Colonic mucosa (tissue), 4 donors: Measurements from ENCODE around the gene BRI3BP. TPM values are rescaled to one million over a fixed set of nuclear protein-coding genes. Genes with fewer than 3 reads are reported as not detected.
A peak's percentile ranks its signal among the peaks of the same experiment; 100 is the strongest.
"Not testable (repeated sequence)": the region's sequence is repeated elsewhere in the genome, so short reads cannot be mapped to it uniquely, and the experiment has no call there.

Experiments used
- DNase-seq: peaks from one replicate; pipeline ENCODE4 v3.0.0-alpha.2; 2020
- H3K27ac ChIP-seq: fragments of 200-600 bp; one replicate; pipeline ENCODE4 v1.8.0; 2021
- H3K27me3 ChIP-seq: fragments of 200-600 bp; one replicate; pipeline ENCODE4 v1.8.0; 2021
- H3K36me3 ChIP-seq: fragments of 200-600 bp; one replicate; pipeline ENCODE4 v1.8.0; 2021
- H3K4me1 ChIP-seq: fragments of 200-600 bp; one replicate; pipeline ENCODE4 v1.8.0; 2021; ENCODE audit warnings: mild to moderate bottlenecking
- H3K4me3 ChIP-seq: fragments of 200-600 bp; one replicate; pipeline ENCODE4 v1.8.0; 2021
- H3K9ac ChIP-seq, 2 donors: one replicate each; pipeline ENCODE4 v1.7.0; 2013; ENCODE audit warnings: control low read depth in 2 of 2, low read depth in 2 of 2, low read length in 2 of 2
- H3K9me3 ChIP-seq: fragments of 200-600 bp; one replicate; pipeline ENCODE4 v1.8.0; 2021
- CTCF ChIP-seq: fragments of 200-600 bp; IDR thresholded peaks from one replicate; pipeline ENCODE4 v1.8.0; 2022; ENCODE audit warnings: antibody characterized with exemption, mild to moderate bottlenecking
- intact Hi-C: fragments of 100-400 bp; cut with DNase I; formaldehyde crosslinking; loops from one replicate; pipeline ENCODE4 v1.14.1; 2022
- total RNA-seq, 2 donors: library from RNA; stranded (reverse); fragmentation: NEBNext Ultra II Directional in 1 of 2; extraction: Animal tissue kit (Norgen Biotek cat#: 25700) in 1 of 2; gene quantifications; one replicate each; pipeline ENCODE4 v1.2.1, GENCODE V29; 2021
- donor health status: healthy.
- donor health status: DM: no; HTN: no; CAD: no.
- donor health status: DM: no; HTN: no; CAD: no.

The BRI3BP gene
- total RNA-seq, 2 donors from 2014 or later = 50.3 to 81.5 TPM

- no peak for DNase-seq
- Histone ChIP-seq H3K4me1 (no peaks in the 10 kb centered on the region), H3K27ac (no peak overlapping the region), H3K4me3 (no peak overlapping the region), H3K27me3 (no peaks in the 10 kb centered on the region), H3K9ac (no peak overlapping the region), H3K36me3 (peaks cover 8% of the 10 kb centered on the region), H3K9me3 (no peaks in the 10 kb centered on the region)
- intact Hi-C loops = no loop called here
- TF ChIP-seq CTCF = no peak
Measured at GRCh38 chr12:124975276-124975675, 18.2 kb upstream of the BRI3BP start.

GRCh38 chr12:124976999-124977398 lies 16.4 kb upstream of the BRI3BP start:
- Histone ChIP-seq H3K27me3 (no peaks in the 10 kb centered on the region), H3K4me3 (no peak overlapping the region), H3K9ac (no peak overlapping the region), H3K27ac (no peak overlapping the region), H3K36me3 (peaks cover 8% of the 10 kb centered on the region), H3K4me1 (no peaks in the 10 kb centered on the region), H3K9me3 (no peaks in the 10 kb centered on the region)
- intact Hi-C loops = no loop called here
- TF ChIP-seq CTCF = no peak
- DNase-seq = no peak

GRCh38 chr12:124979568-124979967 lies 13.9 kb upstream of the BRI3BP start:
- H3K27ac ChIP-seq = no peak overlapping the region
- no peak overlapping the region for H3K4me3 ChIP-seq
- H3K9me3 ChIP-seq = no peaks in the 10 kb centered on the region
- H3K27me3 ChIP-seq = no peaks in the 10 kb centered on the region
- no peaks in the 10 kb centered on the region for H3K4me1 ChIP-seq
- no peak for DNase-seq
- intact Hi-C loops = no loop called here
- H3K36me3 ChIP-seq = peaks cover 8% of the 10 kb centered on the region
- no peak for TF ChIP-seq CTCF
- H3K9ac ChIP-seq = no peak overlapping the region

GRCh38 chr12:124980098-124980892 lies 13.2 kb upstream of the BRI3BP start:
- no peak overlapping the region for H3K27ac ChIP-seq
- H3K4me3 ChIP-seq = no peak overlapping the region
- intact Hi-C loops = no loop called here
- no peak overlapping the region for H3K9ac ChIP-seq
- no peaks in the 10 kb centered on the region for H3K4me1 ChIP-seq
- DNase-seq = no peak
- no peak for TF ChIP-seq CTCF
- H3K9me3 ChIP-seq = no peaks in the 10 kb centered on the region
- H3K36me3 ChIP-seq = peaks cover 8% of the 10 kb centered on the region
- H3K27me3 ChIP-seq = no peaks in the 10 kb centered on the region

GRCh38 chr12:124986876-124987275 lies 6.6 kb upstream of the BRI3BP start:
- not testable (repeated sequence) for H3K9ac ChIP-seq, H3K36me3 ChIP-seq, H3K27me3 ChIP-seq, H3K4me3 ChIP-seq, H3K27ac ChIP-seq, H3K9me3 ChIP-seq, H3K4me1 ChIP-seq, DNase-seq
- intact Hi-C loops = loop anchor here (5.0 kb wide), 1 partner anchor 45 kb away; no protein-coding TSS in a partner anchor

GRCh38 chr12:124992874-124993625 lies 395 bp upstream of the BRI3BP start:
- H3K4me1 ChIP-seq = peaks cover 3% of the 10 kb centered on the region

More at GRCh38 chr12:124992874-124993625, 395 bp upstream of the BRI3BP start:
- Histone ChIP-seq H3K4me3 (peak overlapping the region; percentile 25), H3K27me3 (no peaks in the 10 kb centered on the region), H3K27ac (peak overlapping the region; percentile 71), H3K9ac (peak overlapping the region; percentile 54 to 85), H3K9me3 (no peaks in the 10 kb centered on the region), H3K36me3 (no peaks in the 10 kb centered on the region)
- intact Hi-C loops = no loop called here
- DNase-seq = peak; percentile 89
- TF ChIP-seq CTCF = peak; percentile 44
